Measurements from ENCODE around the gene NDUFA3. TPM values are rescaled to one million over a fixed set of nuclear protein-coding genes. Genes with fewer than 3 reads are reported as not detected.

Gene NDUFA3
- total and polyA plus RNA-seq, 2 of the 13 experiments (the other 11 are each of a cell fraction or from before 2014, with no cell fraction given), result 31.6 to 75.4 TPM

- TF ChIP-seq ZNF136 (CRISPR knock-in tag; IDR thresholded peaks at IDR 0.05; ENCODE audit: low read depth) (no peak), ZNF143 (CRISPR knock-in tag; IDR thresholded peaks at IDR 0.05) (no peak), CREM (IDR thresholded peaks at IDR 0.05) (peak; percentile 77), CREM (CRISPR knock-in tag; IDR thresholded peaks at IDR 0.05) (no peak), NFE2L1 (CRISPR knock-in tag; IDR thresholded peaks at IDR 0.05; ENCODE audit: borderline replicate concordance) (no peak), ZNF709 (CRISPR knock-in tag; IDR thresholded peaks at IDR 0.05) (no peak), EZH2 (conservative IDR thresholded peaks at IDR 0.05; ENCODE audit: low read depth, low read length) (no peak), ZNF232 (CRISPR knock-in tag; IDR thresholded peaks at IDR 0.05; ENCODE audit: borderline replicate concordance) (no peak), ZNF737 (CRISPR knock-in tag; IDR thresholded peaks at IDR 0.05; ENCODE audit: borderline replicate concordance) (no peak), DNMT1 (CRISPR knock-in tag; IDR thresholded peaks at IDR 0.05) (0 out of 2 replicates have a peak, but pooled peaks have one; percentile 6), ZNF713 (CRISPR knock-in tag; IDR thresholded peaks at IDR 0.05) (no peak), ZNF724P (CRISPR knock-in tag; IDR thresholded peaks at IDR 0.05; ENCODE audit: borderline replicate concordance) (peak; percentile 38; the same call in 1 of the 2 replicates), CHCHD3 (CRISPR knock-in tag; IDR thresholded peaks at IDR 0.05) (no peak), UBTF (CRISPR knock-in tag; IDR thresholded peaks at IDR 0.05) (0 out of 2 replicates have a peak, but pooled peaks have one; percentile 3), GATAD1 (CRISPR knock-in tag; IDR thresholded peaks at IDR 0.05) (no peak; the same call in 1 of the 2 replicates), ZNF616 (CRISPR knock-in tag; IDR thresholded peaks at IDR 0.05; ENCODE audit: low read depth) (no peak), RFXAP (CRISPR knock-in tag; IDR thresholded peaks at IDR 0.05; ENCODE audit: borderline replicate concordance) (no peak), RCOR2 (CRISPR knock-in tag; IDR thresholded peaks at IDR 0.05) (no peak), FOXK2 (IDR thresholded peaks at IDR 0.05) (peak; percentile 56; the same call in 1 of the 2 replicates), E2F1 (CRISPR knock-in tag; IDR thresholded peaks at IDR 0.05) (peak; percentile 68), ZNF746 (CRISPR knock-in tag; IDR thresholded peaks at IDR 0.05) (no peak), TFDP2 (CRISPR knock-in tag; IDR thresholded peaks at IDR 0.05) (peak; percentile 75)
- TF ChIP-seq, protein P1, sequence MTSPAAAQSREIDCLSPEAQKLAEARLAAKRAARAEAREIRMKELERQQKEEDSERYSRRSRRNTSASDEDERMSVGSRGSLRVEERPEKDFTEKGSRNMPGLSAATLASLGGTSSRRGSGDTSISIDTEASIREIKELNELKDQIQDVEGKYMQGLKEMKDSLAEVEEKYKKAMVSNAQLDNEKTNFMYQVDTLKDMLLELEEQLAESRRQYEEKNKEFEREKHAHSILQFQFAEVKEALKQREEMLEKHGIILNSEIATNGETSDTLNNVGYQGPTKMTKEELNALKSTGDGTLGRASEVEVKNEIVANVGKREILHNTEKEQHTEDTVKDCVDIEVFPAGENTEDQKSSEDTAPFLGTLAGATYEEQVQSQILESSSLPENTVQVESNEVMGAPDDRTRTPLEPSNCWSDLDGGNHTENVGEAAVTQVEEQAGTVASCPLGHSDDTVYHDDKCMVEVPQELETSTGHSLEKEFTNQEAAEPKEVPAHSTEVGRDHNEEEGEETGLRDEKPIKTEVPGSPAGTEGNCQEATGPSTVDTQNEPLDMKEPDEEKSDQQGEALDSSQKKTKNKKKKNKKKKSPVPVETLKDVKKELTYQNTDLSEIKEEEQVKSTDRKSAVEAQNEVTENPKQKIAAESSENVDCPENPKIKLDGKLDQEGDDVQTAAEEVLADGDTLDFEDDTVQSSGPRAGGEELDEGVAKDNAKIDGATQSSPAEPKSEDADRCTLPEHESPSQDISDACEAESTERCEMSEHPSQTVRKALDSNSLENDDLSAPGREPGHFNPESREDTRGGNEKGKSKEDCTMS (CRISPR knock-in tag; conservative IDR thresholded peaks at IDR 0.05), result no peak
These were observed 34.4 kb downstream of the NDUFA3 start (continued) for GRCh38 chr19:54136864-54137698.
